GM19238 (cell line): ENCODE results near the gene FNDC3B.
A peak's percentile ranks its signal among the peaks of the same experiment; 100 is the strongest.

Experiments used
- DNase-seq: peaks from one replicate; pipeline ENCODE4 v3.0.0; 2011; ENCODE audit warnings: low spot score; ENCODE audit not compliant: insufficient read length

Gene FNDC3B

GRCh38 chr3:172054115-172054764 lies 14.9 kb downstream of the FNDC3B start:
- DNase-seq = no peak

DNA sequence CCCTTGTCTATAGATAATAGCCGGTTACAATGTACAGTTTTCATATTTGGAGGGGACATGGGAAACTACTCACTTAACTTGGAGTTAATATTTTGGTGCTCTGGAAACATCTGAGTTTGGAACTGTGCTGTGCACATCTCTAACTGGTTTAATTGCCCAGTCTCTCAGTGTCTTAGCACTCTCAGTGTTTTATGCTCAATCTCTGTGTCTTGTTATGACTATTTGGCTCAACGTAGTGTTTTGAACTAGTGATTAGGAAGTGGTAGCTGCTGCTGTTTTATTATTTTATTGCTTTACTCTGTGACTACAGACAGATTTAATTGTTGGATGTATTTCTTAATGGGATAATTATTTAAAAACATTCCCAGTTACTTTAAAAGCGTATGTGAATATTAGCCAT lies 17.0 kb downstream of the FNDC3B start:
- DNase-seq = no peak

GRCh38 chr3:172057059-172057458 lies 17.7 kb downstream of the FNDC3B start:
- no peak for DNase-seq

GRCh38 chr3:172057624-172058327 lies 18.4 kb downstream of the FNDC3B start:
- DNase-seq = no peak

DNA sequence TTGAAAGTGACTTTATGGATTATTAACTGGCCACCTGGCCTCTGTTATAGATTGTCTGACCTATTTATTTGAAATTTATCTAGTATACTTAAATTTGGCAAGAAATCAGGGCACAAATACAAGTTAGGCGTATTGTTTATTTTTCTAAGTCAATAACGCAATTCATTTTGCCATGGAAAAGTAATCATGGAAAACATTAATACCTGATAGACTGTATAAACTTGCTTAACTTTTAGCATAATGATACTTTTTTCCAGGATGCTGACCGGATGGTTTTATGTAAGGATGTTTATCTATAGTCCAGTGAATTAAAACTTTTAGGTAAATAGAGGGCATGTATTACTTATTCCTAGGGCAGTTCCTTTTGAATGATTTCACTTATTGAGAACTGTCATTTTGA lies 20.2 kb downstream of the FNDC3B start:
- no peak for DNase-seq

GRCh38 chr3:172060234-172060633 lies 20.9 kb downstream of the FNDC3B start:
- DNase-seq = no peak

GRCh38 chr3:172061724-172062184 lies 22.4 kb downstream of the FNDC3B start:
- DNase-seq = peak; percentile 17

DNA sequence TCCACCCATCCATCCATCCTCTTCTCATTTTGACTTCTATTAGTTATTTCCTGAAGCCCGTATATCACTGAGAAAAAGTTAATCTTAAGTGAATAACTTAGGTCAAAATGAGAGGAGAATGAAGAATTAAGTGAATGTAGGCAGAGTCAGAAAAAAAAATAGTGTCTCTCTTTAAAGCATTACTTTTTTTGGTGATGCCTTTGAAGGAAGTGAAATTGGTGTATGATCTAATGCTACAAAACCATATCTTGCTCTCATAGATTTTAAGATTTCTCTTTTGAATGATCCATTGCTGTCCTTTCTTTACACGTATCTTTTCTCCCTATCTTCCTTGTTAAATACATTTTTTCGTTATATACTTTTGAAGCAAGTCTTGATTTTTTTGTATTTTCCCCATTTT lies 23.4 kb downstream of the FNDC3B start:
- no peak for DNase-seq

GRCh38 chr3:172063456-172064432 lies 24.4 kb downstream of the FNDC3B start:
- no peak for DNase-seq

DNA sequence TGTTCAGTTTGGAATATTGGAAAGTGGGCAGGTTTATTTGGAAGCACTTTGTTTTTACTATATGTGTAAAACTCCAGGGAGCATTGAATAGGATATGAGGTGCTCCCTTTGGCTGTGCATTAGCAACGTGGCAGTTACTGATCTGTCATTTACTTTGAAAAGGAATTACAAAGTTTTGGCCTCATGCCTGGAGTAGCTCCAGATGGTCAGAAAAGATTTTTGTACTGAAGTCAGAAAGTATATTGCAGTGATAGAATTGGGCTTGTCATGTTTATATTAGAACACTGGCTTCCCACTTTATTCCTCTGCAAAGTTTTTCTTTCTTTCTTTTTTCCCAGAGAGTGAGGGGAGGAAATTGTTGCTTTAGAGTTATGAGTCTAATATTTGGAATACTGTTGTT lies 26.1 kb downstream of the FNDC3B start:
- DNase-seq = no peak

GRCh38 chr3:172065967-172066762 lies 26.8 kb downstream of the FNDC3B start:
- DNase-seq = no peak

DNA sequence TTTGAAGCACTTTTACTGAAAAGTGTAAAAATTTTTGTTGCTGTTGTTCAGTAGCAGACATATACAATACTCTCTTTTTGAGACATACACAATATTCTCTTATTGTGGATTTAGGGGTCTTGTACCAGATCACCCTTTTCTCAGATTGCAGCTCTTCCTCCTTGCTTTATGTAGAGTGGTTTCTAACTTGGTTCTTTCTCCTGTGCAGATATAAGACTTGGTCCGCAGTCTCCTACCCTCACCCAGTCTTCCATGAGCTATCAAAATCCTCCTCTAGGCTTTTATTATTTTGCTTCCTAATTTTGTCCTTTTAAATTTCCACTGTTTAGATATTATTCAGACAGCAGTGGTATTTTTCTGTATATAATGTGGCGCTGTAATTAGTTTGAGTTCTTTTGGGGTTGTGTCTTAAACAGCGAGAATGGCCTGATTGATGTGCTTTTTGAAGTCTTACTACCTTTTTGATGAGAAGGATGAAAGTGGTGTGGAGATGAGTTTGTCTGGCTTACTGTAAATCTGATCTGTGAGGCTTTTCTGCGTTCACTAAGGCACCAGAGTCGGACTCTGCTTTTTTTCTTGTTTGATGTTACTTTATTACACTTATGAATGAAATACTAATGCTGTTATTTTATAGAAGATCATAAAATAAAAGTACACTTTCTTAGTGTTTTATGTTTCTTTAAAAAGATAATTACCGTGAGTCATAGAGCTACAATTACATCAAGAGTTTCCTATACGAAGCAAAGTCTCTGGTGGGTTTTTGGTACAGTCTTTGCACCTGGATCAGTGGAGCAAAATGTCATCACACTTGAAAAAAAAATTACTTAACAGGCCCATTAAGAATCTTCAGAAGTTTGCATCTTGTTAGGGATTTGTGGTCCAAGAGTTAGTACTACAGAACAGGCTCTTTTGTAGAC lies 27.8 kb downstream of the FNDC3B start:
- no peak for DNase-seq

DNA sequence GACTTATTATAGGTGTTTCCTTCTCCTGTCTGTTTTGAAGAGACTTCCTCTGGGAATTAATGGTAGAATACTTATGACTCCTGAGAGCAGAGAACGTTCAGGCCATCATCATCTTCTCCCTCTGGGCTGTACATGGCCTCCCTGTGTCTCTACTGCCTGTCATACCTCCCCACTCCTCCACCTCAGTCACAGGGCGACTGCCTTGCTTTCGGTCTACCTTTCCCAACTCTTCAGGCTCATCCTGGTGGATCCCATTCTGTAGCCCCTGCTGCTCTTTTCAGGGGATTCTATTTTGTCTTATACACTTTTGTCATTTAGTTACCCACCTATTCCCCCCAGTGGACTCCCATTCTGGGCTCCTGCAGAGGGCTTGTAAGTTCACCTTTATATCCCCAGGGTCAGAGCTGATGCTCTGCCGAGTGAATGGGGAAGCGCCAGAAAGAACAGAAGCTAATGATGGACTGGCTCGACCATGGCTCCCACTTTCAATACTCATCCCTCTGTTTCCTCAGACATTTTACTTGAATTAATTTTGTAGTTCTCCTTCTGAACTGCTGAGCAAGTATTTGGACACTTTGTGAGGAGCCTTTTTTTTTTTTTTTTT lies 28.6 kb downstream of the FNDC3B start:
- DNase-seq = no peak

- no peak for DNase-seq
Measured at GRCh38 chr3:172068977-172069376, 29.6 kb downstream of the FNDC3B start.

GRCh38 chr3:172069478-172069877 lies 30.1 kb downstream of the FNDC3B start:
- no peak for DNase-seq

GRCh38 chr3:172070269-172070668 lies 30.9 kb downstream of the FNDC3B start:
- DNase-seq = no peak

- DNase-seq = no peak
Measured at GRCh38 chr3:172070802-172071201, 31.4 kb downstream of the FNDC3B start.

- no peak for DNase-seq
Measured at GRCh38 chr3:172071780-172072330, 32.5 kb downstream of the FNDC3B start.

DNA sequence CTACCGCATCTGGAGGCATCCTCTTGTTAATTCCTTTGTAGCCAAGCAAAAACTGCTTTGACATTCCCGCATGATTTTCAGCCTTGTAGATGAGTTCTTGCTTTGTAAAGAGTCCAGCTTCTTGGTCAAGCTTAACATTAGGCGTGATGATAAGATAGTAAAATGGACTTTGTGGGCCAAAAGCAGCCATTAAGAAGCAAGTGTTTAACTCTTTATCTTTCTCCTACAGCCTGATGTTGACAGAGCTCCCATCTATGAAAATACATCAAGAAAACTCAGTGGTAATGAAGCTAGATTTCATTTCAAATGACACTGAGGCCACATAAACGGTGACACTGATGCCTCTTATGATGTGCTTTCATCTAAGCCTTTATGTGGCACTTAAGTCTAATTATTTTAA lies 33.2 kb downstream of the FNDC3B start:
- DNase-seq = no peak
